ENCODE data around the gene TBC1D22A. TPM values are rescaled to one million over a fixed set of nuclear protein-coding genes. Genes with fewer than 3 reads are reported as not detected.
A peak's percentile ranks its signal among the peaks of the same experiment; 100 is the strongest.

Gene TBC1D22A
- total and polyA plus RNA-seq, 8 donors: 13.3 to 53.1 (median 21.5) TPM

DNA sequence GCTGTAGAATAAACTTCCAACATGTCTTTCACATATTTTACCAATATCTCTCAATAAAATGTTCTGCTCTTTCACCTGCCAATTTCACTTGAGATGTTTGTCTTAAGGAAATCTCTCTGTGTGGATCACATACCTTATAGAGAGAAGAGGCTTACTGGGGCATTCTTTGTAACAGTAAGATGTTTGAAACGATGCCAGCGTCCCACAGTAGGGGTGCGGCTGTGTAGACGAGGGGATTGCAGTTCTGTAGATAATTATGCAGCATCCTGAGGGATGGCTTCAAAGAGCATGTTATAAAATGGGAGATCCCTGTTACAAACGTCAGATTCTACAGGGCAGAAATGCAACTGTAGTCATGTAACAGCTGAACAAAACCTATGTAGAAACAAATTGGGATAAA is 200.0 kb downstream of the TBC1D22A start:
- peak in 1 of 2 donors; percentile 8 for DNase-seq
- peaks cover 0 to 5% (median 3%) of the 10 kb centered on the region in 4 donors for H3K36me3 ChIP-seq
- TF ChIP-seq, protein P1, sequence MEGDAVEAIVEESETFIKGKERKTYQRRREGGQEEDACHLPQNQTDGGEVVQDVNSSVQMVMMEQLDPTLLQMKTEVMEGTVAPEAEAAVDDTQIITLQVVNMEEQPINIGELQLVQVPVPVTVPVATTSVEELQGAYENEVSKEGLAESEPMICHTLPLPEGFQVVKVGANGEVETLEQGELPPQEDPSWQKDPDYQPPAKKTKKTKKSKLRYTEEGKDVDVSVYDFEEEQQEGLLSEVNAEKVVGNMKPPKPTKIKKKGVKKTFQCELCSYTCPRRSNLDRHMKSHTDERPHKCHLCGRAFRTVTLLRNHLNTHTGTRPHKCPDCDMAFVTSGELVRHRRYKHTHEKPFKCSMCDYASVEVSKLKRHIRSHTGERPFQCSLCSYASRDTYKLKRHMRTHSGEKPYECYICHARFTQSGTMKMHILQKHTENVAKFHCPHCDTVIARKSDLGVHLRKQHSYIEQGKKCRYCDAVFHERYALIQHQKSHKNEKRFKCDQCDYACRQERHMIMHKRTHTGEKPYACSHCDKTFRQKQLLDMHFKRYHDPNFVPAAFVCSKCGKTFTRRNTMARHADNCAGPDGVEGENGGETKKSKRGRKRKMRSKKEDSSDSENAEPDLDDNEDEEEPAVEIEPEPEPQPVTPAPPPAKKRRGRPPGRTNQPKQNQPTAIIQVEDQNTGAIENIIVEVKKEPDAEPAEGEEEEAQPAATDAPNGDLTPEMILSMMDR (IDR thresholded peaks at IDR 0.05): no peak
- TF ChIP-seq EP300 (IDR thresholded peaks at IDR 0.05) (no peak), POLR2AphosphoS5 (IDR thresholded peaks at IDR 0.05) (no peak), POLR2A (IDR thresholded peaks at IDR 0.05) (no peak)
- no peaks in the 10 kb centered on the region for H3K27me3 ChIP-seq
- intact Hi-C loops (cut with DNase I; ENCODE audit: low total_unique reads): no loop called here
- H3K9me3 ChIP-seq: no peaks in the 10 kb centered on the region
- no peak overlapping the region for H3K27ac ChIP-seq
- no peaks in the 10 kb centered on the region for H3K4me1 ChIP-seq
- WGBS, 5 donors: 68 to 84% (median 79%) methylated on average over 5 of the region's 5 CpGs
- H3K4me3 ChIP-seq: no peak overlapping the region

- no peak overlapping the region for H3K27ac ChIP-seq
- H3K36me3 ChIP-seq: no peaks in the 10 kb centered on the region
- no peaks in the 10 kb centered on the region for H3K4me1 ChIP-seq
- H3K9me3 ChIP-seq: no peaks in the 10 kb centered on the region
- TF ChIP-seq, protein P1 (IDR thresholded peaks at IDR 0.05): no peak
- TF ChIP-seq EP300 (IDR thresholded peaks at IDR 0.05) (no peak), POLR2A (IDR thresholded peaks at IDR 0.05) (no peak), POLR2AphosphoS5 (IDR thresholded peaks at IDR 0.05) (no peak)
- H3K27me3 ChIP-seq: no peaks in the 10 kb centered on the region
- peak in 1 of 2 donors; percentile 26 for DNase-seq
- intact Hi-C loops (cut with DNase I; ENCODE audit: low total_unique reads): no loop called here
- H3K4me3 ChIP-seq: no peak overlapping the region
- 68 to 83% (median 73%) methylated on average over 9 to 16 of the region's 16 CpGs for WGBS, 5 donors
Measured at GRCh38 chr22:46963672-46964545, 201.5 kb downstream of the TBC1D22A start.

DNA sequence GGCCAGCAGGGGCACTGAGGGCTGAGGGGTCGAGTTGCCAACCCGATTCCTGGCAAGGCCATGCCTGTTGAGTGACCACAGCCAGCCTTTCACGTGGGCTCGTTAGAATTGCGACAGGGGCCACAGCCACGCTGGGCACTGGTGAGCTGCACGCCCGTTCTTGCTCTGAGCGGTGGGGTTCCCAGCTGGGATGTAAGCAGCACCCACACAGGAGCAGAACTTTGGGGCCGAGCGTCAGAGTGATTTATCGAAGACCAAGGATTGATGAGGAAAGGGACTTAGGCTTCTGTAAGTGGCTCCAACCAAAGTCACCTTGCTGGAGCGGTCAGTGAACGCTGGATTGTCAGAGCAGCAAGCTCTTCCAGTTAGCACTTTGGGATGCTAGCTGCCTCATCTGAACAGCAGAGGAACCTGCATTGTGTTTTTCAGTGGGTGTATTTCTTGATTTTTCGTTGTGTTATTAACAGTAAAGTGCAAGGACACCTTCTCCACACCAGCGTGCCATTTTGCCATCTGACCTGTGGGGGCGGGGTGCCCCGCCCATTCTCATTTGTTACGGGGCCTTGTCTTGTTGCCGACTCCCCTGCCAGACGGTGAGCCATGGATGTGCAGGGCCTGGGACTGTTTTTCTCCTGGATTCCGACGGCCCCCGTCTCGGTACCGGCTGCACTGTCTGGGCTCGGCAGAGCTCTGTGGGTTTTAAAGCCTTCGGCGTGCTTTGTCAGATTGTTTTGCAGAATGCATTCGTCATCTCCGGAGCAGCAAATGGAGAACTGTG is 202.5 kb downstream of the TBC1D22A start:
- Histone ChIP-seq H3K4me1 (no peaks in the 10 kb centered on the region), H3K4me3 (no peak overlapping the region), H3K36me3 (no peaks in the 10 kb centered on the region), H3K27me3 (no peaks in the 10 kb centered on the region), H3K9me3 (no peaks in the 10 kb centered on the region), H3K27ac (no peak overlapping the region)
- no peak for TF ChIP-seq POLR2A (IDR thresholded peaks at IDR 0.05)
- TF ChIP-seq EP300 (IDR thresholded peaks at IDR 0.05): no peak
- TF ChIP-seq, protein P1 (IDR thresholded peaks at IDR 0.05): no peak
- no peak for TF ChIP-seq POLR2AphosphoS5 (IDR thresholded peaks at IDR 0.05)
- DNase-seq: no peak
- 85 to 92% (median 90%) methylated on average over 31 of the region's 31 CpGs for WGBS, 5 donors
- intact Hi-C loops (cut with DNase I; ENCODE audit: low total_unique reads): no loop called here
